GM04503 (cell line): ENCODE data around the gene SIK1.
"Not testable (repeated sequence)": the region's sequence is repeated elsewhere in the genome, so short reads cannot be mapped to it uniquely, and the experiment has no call there.

Experiments used
- DNase-seq: peaks from one replicate; pipeline ENCODE4 v3.0.0-alpha.2; 2012; ENCODE audit warnings: low read depth

The SIK1 gene

GRCh38 chr21:43439316-43440075 lies 12.6 kb upstream of the SIK1 start:
- DNase-seq: not testable (repeated sequence)

DNA sequence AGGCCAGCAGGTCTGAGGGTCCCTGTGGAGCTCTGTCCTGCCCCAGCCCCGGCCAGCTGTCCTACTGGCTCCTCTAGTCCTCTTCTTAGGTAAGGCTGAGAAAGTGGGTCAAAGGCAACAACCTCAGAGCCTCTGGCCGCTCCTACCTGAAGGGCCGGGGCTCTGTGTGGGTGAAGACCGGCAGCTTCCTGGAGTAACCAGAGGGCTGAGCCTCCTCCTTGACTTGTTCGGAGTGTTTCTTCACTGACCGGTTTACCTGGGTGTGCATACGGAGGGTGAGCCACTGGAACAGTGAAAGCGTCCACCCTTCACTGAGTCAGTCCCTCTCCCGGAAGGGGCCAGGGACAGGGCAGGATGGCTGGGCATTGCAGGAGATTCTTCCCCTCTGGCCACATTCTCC lies 9.3 kb upstream of the SIK1 start:
- not testable (repeated sequence) for DNase-seq

- DNase-seq: not testable (repeated sequence)
These were observed 6.6 kb upstream of the SIK1 start for GRCh38 chr21:43433340-43434136.

GRCh38 chr21:43430830-43431416 lies 4.0 kb upstream of the SIK1 start:
- DNase-seq: not testable (repeated sequence)

- not testable (repeated sequence) for DNase-seq
These were observed 2.0 kb upstream of the SIK1 start for GRCh38 chr21:43428964-43429363.

- not testable (repeated sequence) for DNase-seq
These were observed 270 bp upstream of the SIK1 start for GRCh38 chr21:43427242-43427559.

- DNase-seq: not testable (repeated sequence)
These were observed 927 bp downstream of the SIK1 start for GRCh38 chr21:43426004-43426403.

DNA sequence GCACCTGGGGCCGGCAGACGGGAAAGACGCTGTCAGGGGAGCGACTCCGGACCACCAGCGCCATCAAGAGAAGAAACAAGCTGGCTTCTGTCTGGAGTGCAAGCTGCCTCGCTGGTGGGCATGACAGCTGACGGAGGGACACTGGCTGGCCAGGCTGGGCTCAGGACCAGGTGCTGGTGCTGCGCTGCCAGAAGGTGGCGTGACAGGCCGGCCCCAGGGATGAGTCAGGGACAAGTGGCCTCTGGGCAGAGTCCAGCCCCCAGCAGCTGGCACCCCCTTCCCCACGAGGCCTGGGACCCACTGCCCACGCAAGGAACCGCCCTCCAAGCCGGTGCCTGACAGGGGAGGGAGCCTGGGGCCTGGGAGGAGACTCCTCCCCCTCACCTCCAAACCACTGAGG lies 7.5 kb downstream of the SIK1 start:
- not testable (repeated sequence) for DNase-seq

DNA sequence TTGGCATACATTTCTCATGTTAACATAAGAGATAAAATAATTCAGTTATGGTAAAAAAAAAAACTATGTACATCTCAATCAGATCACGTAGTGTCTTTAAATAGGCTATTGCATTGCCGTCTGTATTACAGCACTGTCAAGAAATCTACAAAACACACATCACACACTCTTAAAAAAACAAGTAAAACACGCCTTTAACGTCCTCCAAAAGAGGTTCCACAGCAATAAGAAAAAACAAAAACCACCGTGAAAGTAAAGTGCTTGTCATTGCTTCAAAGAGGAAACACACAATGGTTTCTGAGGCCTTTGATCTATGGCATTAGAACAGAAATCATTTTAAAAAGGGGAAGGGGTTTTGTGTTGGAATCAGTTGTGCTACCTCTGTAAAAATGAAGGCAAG lies 12.4 kb downstream of the SIK1 start:
- not testable (repeated sequence) for DNase-seq

- not testable (repeated sequence) for DNase-seq
These were observed 14.7 kb downstream of the SIK1 start for GRCh38 chr21:43412020-43412788.

DNA sequence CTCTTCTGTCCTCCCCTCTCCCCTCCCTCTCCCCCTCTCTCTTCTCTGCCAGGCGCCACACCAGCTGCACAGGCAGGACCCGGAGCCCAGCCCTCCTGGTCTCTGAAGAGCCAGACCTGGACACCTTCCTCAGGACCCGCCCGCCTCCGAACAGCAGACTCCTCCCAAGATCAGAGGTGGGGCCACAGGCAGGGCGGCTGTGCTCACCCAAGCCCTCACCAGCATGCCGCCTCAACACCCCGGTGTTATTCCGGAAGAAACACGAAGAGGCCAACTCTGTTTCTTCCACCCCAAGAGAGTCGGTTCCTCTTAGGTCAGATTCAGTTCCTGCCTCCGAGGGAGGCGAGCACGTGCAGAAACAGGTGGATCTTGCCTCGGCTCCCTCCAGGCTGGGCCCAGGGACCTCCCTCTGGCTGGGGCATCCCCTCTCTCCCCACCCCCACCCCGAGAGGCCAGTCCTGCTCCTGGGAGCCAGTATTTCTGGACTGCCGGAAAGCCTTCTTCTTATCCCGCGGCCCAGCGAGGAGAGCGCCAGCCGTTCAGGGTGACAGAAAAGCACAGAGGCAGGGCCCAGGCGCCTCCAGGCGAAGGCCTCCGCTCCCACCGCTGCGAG lies 16.4 kb downstream of the SIK1 start:
- DNase-seq: not testable (repeated sequence)

- not testable (repeated sequence) for DNase-seq
These were observed 19.8 kb downstream of the SIK1 start for GRCh38 chr21:43407139-43407538.

DNA sequence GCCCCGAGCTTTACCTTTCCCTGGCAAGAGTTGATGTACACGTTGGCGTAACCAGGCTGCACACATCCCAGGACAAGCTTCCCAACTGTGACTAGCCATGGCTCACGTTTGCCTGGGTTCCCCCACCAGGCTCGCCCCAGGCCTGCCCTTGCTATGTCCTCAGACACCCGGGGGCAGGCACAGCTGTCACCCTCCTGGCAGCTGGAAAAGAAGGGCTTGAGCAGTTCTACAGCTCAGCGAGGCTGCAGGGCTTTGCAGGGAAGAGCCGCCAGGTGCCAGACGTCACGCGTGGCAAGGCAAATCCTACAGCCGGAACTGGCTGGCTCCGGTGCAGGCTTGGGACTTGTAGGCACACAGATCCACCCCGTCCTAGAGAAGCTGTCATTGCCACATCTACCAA lies 22.5 kb downstream of the SIK1 start:
- DNase-seq: not testable (repeated sequence)

DNA sequence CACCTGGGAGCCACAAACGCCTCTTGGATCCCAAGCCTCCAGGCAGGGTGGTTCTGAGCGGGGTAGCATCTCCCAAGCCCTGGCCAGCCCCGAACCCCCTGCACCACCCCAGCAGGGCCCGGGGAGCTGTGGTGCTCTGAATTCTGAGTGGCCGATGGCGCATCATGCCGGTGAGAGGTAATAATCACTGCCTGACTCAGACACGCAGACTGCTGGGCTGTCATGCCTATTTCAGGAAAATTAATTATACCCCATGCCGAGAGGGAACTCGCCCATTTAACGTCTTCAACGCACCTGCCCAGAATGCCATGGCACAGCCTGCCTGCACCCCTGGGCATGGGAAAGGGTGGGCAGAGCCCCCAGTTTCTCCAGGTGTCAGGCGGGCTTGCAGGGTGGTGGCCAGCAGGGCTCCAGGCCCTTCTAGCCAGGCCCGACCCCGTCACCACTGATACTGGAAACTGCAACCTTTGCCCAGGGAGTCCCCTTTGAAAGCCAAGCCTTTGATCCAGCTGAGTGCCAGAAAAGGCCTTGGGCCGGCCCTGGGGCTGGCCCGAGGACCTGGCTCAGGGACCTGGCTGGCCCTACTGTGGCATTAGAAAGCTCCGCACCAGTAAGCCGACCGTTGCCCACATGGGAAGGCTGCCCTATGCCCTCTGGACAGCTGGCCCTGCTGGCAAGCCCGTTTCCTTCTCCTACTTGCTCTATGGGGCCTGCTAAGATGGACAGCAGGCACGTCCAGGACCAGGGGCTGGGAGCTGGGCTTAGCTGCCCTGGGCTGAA lies 23.1 kb downstream of the SIK1 start:
- DNase-seq: not testable (repeated sequence)

GRCh38 chr21:43401125-43401524 lies 25.8 kb downstream of the SIK1 start:
- not testable (repeated sequence) for DNase-seq

DNA sequence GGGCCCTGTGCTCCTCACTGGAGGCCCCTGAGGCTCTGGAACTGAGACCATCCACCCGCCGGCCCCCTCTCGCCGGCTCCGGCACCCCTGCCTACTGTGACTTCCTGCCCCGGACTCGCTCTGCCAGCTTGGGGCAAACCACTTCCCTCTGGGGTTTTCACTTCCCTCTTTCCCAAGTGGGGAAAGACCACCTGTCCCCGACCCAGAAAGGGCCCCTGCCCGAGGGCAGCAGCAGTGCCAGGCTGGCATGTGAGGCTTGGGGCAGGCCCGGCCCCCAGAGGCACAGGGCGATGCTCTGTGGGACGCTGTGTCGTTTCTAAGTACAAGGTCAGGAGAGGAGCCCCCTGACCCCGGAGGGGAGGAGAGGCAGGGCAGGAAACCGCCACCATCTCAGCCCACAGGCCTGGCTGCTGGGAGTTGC lies 27.3 kb downstream of the SIK1 start:
- DNase-seq: not testable (repeated sequence)

DNA sequence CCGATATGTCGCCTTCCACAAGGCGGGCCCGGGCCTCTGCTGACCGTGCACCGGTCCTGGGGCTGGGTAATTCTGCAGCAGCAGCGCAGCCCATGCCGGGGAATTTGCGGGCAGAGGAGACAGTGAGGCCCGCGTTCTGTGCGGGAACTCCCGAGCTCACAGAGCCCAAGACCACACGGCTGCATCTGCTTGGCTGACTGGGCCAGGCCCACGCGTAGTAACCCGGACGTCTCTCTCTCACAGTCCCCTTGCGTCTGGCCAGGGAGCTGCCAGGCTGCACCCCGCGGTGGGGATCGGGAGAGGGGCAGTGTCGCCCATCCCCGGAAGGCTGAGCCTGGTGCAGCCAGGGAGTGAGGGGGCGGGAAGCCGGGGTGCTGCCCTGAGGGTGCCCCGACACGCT lies 27.8 kb downstream of the SIK1 start:
- not testable (repeated sequence) for DNase-seq

- DNase-seq: not testable (repeated sequence)
These were observed 28.4 kb downstream of the SIK1 start for GRCh38 chr21:43398533-43398932.

DNA sequence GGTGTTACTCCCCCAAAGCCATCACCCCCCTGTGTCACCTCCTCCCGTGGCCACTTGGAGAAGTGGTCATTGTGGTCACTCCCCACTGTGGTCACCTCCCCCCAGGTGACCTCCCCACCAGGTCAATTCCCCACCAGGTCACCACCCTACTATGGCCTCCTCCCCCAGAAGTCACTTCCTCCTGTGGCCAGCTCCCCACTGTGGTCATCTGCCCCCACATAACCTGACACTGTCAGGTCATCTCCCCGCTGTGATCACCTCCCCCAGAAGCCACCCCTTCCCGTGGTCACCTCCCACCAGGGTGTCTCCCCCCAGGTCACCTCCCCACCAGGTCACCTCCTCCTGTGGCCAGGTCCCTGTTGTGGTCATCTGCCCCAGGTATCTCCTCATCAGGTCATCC lies 28.9 kb downstream of the SIK1 start:
- not testable (repeated sequence) for DNase-seq

DNA sequence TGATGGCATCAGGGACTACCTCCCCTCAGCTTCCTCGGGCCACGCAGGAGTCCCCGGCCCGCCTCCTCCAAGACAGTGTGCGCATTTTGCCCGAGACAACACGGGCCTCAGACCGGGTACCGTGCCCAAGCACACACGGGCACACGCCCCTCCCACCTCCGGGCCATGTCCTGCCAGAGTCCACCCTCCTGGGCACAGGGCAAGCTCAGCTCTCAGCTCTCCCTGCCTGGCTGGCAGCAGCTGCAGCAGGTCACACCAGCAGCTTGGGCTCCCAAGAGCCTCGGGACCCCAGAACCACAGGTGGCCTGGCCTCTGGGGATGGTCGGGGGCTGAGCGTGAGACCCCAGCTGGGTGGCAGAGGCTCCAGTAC lies 29.5 kb downstream of the SIK1 start:
- DNase-seq: not testable (repeated sequence)
